Activated CD4-positive, CD25-positive, alpha-beta regulatory T cell treated with anti-CD3 and anti-CD28 coated beads, Interleukin-2, amount 50 U/mL, for 16 hours (primary cell): Measurements from ENCODE around the gene METTL13.

Source experiments
- DNase-seq: peaks from one replicate; pipeline ENCODE4 v3.0.0-alpha.2; 2020; ENCODE audit warnings: low read depth, low spot score

The METTL13 gene

GRCh38 chr1:171801487-171801891 lies 20.0 kb downstream of the METTL13 start:
- DNase-seq, result no peak

GRCh38 chr1:171802207-171802606 lies 20.7 kb downstream of the METTL13 start:
- no peak for DNase-seq

- no peak for DNase-seq
Observed at GRCh38 chr1:171803045-171803444, 21.6 kb downstream of the METTL13 start.

- DNase-seq, result no peak
Observed at GRCh38 chr1:171803461-171804022, 22.1 kb downstream of the METTL13 start.

- no peak for DNase-seq
Observed at GRCh38 chr1:171805395-171806115, 24.1 kb downstream of the METTL13 start.

DNA sequence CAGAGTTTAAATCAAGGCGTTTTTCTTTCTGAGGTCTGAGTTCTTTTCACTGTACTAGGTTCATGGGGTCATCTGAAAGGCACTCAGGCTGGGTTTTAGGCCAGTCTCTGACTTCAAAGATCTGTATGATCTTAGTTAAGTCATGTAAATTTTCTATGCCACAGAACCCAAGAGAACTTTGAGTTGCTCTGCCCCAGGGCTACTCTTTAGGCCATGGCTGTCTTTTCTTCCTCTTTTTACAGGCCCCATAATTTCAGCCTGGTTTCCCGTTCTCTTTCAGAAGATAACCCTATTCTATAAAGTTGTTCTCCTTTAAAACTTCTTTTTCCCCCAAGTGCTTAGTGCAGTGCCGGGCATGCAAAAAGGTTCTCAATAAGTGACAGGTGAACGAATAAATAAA lies 26.1 kb downstream of the METTL13 start:
- no peak for DNase-seq

DNA sequence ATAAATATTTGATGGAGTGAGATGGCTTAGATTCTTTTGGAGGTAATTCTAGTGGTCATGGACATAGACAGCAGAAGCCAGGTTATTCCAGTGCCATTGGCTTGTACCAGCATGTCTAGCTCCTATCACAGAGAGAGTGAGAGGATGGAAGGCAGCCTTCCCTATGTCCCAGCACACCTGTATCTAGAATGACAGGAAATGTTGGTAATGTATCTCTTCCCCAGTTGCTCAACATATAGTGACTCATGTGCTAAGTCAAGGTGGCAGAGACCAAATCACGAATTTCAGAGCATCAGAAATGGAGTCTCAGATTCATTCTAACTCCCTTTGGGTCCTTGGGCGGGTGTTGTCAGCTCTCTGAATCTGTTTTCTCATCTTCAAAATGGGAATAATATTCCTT lies 28.4 kb downstream of the METTL13 start:
- no peak for DNase-seq

DNA sequence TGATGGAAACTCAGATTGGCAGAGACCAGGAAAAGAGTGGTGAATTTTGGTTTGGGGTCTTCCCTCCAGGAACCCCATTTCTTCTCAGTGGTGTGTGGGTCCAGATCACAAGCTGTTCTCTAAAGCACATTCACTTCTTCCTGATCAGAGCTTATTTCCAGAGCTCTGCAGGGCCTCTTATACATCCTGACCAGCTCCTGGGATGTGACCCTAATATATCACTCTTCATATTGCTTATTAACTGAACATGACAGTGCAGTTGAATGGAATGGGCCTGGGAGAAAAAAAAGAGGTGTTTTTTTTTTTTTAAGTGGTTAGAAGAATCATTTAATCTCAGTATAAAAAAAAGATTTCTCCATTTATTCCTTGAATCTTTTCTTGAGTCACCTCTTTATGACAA lies 30.2 kb downstream of the METTL13 start:
- DNase-seq, result no peak

GRCh38 chr1:171814692-171815091 lies 33.2 kb downstream of the METTL13 start:
- no peak for DNase-seq

DNA sequence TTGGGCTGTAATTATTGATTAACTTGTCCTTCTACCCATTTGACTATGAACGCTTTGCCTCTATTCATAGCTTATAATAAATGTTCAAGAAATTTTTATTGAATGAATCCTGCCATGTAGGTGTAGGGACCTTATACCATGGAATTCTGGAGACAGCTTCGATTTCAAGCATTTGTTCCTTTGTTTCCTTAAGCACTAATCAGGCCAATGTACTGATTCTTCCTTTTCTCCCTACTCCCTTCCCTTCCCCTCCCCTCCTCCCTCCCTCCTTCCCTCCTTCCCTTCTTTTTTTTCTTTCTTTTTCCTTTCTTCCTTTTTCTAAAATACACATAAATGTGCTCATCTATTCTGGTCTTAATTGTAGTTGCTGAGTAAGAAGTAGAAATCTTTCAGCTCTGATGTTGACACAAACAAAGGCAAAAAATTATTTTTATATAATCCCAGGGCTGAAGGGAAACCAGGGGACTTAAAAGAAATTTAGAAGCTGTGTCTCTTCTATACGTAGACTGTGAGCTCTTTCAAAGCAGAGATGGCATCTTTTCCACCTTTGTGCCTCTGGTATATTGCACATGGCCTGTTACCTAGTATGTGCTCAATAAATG lies 34.9 kb downstream of the METTL13 start:
- no peak for DNase-seq

- no peak for DNase-seq
Observed at GRCh38 chr1:171817511-171818265, 36.2 kb downstream of the METTL13 start.

DNA sequence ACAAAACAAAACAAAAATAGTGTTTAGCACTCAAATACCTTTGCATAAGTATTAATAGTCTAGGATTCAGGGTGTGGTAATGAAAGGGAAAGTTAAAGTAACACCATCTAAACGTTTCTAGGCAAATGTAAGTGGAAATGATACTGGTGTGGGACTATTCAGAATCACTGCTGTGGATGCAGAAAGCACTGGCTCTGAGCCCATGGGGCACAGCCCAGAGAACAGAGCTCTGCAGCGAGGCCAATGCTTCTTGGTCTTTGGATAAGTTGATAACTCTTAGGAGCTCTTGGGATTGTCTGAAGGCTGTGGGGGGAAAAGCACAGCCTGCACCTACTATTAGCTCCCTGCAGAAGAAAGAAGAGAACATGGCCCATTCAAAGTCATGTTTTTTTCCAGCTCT lies 38.5 kb downstream of the METTL13 start:
- DNase-seq, result no peak

GRCh38 chr1:171826973-171827372 lies 45.5 kb downstream of the METTL13 start:
- no peak for DNase-seq

GRCh38 chr1:171828794-171829193 lies 47.3 kb downstream of the METTL13 start:
- DNase-seq, result no peak

- DNase-seq, result no peak
Observed at GRCh38 chr1:171833091-171833825, 51.8 kb downstream of the METTL13 start.

DNA sequence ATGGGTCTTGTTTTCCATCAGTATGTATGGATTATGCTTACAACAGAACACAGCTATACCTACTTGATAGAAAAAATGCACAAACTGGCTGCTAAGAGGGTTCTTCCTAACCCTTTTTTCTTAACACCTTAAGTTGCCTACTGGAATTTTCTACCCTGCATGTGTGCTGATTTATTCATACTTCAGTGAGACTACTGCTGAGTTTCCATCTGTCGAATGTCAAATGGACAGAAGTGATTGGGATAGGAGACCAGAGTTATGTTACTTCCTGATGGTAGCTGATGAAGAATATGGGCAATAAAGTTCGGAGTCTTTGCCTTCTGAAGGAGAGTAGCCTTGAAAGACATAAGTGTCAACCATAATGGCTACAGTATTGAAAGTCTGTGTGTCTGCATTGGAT lies 53.4 kb downstream of the METTL13 start:
- no peak for DNase-seq

DNA sequence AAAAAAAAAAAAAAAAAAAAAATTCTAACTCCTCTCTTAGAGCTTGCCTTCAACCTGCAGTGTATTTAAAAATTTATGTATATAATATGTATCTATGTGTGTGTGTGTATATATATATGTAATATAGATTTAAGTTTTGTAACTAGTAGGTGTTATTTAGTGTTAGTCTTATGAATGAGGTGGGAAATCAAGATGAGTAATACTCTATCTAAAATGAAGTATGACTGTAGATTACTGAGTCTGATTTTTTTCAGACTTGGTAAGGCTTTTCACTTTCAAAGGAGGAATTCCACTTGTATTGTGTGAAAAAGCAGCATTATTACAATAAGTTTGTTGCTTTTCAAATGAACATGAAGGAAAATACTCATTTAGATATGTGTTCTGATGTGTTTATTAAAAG lies 54.4 kb downstream of the METTL13 start:
- DNase-seq, result no peak

DNA sequence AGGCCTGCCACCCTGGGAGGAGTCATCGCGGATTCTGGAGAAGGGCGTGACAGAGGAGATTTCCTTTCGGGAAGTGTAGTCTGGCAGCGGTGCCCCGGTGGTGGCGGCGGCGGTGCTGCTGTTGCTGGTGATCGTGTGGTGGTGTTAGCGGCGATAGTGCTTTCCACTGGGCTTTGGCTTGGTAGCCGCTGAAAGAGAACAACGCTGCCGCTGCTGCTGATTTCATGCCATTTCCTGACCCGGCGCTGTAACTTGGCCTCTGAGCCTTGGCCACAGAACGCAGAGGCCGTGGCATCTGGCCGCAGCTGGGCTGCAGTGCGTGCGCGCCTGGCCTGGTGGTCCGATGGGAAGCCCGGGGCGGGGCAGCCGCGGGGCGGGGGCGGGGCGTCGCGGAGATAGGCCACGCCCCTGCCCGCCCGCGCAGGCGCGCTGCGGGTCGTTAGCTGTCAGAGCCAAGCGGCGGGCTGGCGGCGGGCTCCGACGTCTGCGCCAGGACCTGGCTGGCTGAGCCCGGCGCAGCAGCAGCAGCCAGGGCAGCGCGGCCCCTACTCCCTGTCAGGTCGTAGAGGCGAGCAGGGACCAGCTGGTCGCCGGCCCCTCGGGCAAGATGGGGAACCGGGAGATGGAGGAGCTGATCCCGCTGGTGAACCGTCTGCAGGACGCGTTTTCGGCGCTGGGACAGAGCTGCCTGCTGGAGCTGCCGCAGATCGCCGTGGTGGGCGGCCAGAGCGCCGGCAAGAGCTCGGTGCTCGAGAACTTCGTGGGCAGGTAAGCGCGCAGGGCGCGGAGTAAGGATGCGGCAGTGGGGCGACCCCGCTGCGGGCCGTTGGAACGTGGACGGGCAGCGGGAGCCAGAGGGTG lies 59.8 kb downstream of the METTL13 start, which contains the start of gene DNM3:
TSS of gene DNM3 (plus strand) at position 449 of the 861 bp plus-strand sequence. CDS start at position 608, 159 bp downstream.
- DNase-seq, result peak; percentile 52

GRCh38 chr1:171841931-171842761 lies 60.7 kb downstream of the METTL13 start:
- no peak for DNase-seq

DNA sequence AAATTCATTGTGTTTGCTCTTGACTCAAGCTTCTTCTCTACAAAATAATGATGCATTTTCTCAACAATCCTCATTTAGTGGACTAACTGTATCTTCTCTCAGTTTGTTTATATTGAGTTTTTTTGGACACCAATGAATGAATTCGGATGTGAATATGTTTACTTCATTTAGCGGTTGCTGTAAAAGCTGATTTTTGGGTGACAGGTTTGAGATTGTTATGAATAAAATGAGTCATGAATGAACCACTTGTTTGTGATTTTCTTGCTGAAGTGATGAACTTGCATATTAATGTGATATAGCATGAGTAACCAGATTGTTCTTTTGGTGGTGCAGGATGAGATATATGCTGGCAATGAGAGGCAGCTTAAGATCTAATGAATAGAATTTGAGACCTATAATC lies 62.9 kb downstream of the METTL13 start:
- DNase-seq, result no peak
